Suprapubic skin (tissue), 3 donors: Measurements from ENCODE around the gene TINAGL1.

Source experiments
- EP300 ChIP-seq: sonication (generic); formaldehyde crosslinking; IDR thresholded peaks from one replicate; pipeline ENCODE4 v1.6.1; 2017; ENCODE audit warnings: antibody characterized with exemption
- POLR2A ChIP-seq, 2 donors: fragments of 450-650 bp; IDR thresholded peaks; one replicate each; pipeline ENCODE4 v1.6.1; 2017; ENCODE audit warnings: antibody characterized with exemption in 2 of 2, mild to moderate bottlenecking in 2 of 2, moderate library complexity in 2 of 2
- TF ChIP-seq, protein P1 (sequence below), 2 donors: fragments of 200-600 bp in 1 of 2; fragments of 450-650 bp in 1 of 2; sonication (generic) in 1 of 2; IDR thresholded peaks; one replicate each; pipeline ENCODE4 v1.5.1; 2016 to 2019; ENCODE audit warnings: antibody characterized with exemption in 2 of 2, mild to moderate bottlenecking in 1 of 2, moderate library complexity in 1 of 2

- TF ChIP-seq, protein P1, sequence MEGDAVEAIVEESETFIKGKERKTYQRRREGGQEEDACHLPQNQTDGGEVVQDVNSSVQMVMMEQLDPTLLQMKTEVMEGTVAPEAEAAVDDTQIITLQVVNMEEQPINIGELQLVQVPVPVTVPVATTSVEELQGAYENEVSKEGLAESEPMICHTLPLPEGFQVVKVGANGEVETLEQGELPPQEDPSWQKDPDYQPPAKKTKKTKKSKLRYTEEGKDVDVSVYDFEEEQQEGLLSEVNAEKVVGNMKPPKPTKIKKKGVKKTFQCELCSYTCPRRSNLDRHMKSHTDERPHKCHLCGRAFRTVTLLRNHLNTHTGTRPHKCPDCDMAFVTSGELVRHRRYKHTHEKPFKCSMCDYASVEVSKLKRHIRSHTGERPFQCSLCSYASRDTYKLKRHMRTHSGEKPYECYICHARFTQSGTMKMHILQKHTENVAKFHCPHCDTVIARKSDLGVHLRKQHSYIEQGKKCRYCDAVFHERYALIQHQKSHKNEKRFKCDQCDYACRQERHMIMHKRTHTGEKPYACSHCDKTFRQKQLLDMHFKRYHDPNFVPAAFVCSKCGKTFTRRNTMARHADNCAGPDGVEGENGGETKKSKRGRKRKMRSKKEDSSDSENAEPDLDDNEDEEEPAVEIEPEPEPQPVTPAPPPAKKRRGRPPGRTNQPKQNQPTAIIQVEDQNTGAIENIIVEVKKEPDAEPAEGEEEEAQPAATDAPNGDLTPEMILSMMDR (IDR thresholded peaks at IDR 0.05) = no peak
- TF ChIP-seq POLR2A (IDR thresholded peaks at IDR 0.05) (no peak), EP300 (no peak)
These were observed 13.5 kb upstream of the TINAGL1 start for GRCh38 chr1:31562707-31563360.
